Chondrocyte (in vitro differentiated cells): Measurements from ENCODE around the gene NKX1-1. TPM values are rescaled to one million over a fixed set of nuclear protein-coding genes. Genes with fewer than 3 reads are reported as not detected.
A peak's percentile ranks its signal among the peaks of the same experiment; 100 is the strongest.
"Not testable (repeated sequence)": the region's sequence is repeated elsewhere in the genome, so short reads cannot be mapped to it uniquely, and the experiment has no call there.

Experiments used
- DNase-seq: peaks from one replicate; pipeline ENCODE4 v3.0.0; 2021; ENCODE audit warnings: mixed read lengths, low spot score
- H3K27ac Mint-ChIP-seq: one replicate; pipeline ENCODE4 v1.8.0; 2021; ENCODE audit warnings: mild to moderate bottlenecking, moderate library complexity, mixed read lengths; ENCODE audit not compliant: unreplicated experiment
- H3K27me3 Mint-ChIP-seq: 2 replicates; pipeline ENCODE4 v1.8.0; 2021; ENCODE audit warnings: low read depth, mixed read lengths
- H3K36me3 Mint-ChIP-seq: 2 replicates; pipeline ENCODE4 v1.8.0; 2021; ENCODE audit warnings: low read depth, mixed read lengths
- H3K4me1 Mint-ChIP-seq: 2 replicates; pipeline ENCODE4 v1.8.0; 2021; ENCODE audit warnings: low read depth, mild to moderate bottlenecking, mixed read lengths
- H3K4me3 Mint-ChIP-seq: one replicate; pipeline ENCODE4 v1.8.0; 2021; ENCODE audit warnings: mild to moderate bottlenecking, moderate library complexity, mixed read lengths; ENCODE audit not compliant: unreplicated experiment
- H3K9me3 Mint-ChIP-seq: 2 replicates; pipeline ENCODE4 v1.8.0; 2021; ENCODE audit warnings: low read depth, mixed read lengths
- total RNA-seq: library from RNA; stranded (reverse); gene quantifications from 3 replicates; pipeline ENCODE4 v1.2.1, GENCODE V29; 2021
- TF ChIP-seq, protein P1 (sequence below): fragments of 200-600 bp; sonication (generic); IDR thresholded peaks from 2 replicates; pipeline ENCODE4 v1.5.0; 2021; ENCODE audit warnings: antibody characterized with exemption, mild to moderate bottlenecking, moderate library complexity

The NKX1-1 gene
- total RNA-seq, 1 donor from 2014 or later, result not detected

GRCh38 chr4:1398681-1399507 is 7.3 kb downstream of the NKX1-1 start:
- no peaks in the 10 kb centered on the region for H3K4me1 Mint-ChIP-seq
- TF ChIP-seq, protein P1, sequence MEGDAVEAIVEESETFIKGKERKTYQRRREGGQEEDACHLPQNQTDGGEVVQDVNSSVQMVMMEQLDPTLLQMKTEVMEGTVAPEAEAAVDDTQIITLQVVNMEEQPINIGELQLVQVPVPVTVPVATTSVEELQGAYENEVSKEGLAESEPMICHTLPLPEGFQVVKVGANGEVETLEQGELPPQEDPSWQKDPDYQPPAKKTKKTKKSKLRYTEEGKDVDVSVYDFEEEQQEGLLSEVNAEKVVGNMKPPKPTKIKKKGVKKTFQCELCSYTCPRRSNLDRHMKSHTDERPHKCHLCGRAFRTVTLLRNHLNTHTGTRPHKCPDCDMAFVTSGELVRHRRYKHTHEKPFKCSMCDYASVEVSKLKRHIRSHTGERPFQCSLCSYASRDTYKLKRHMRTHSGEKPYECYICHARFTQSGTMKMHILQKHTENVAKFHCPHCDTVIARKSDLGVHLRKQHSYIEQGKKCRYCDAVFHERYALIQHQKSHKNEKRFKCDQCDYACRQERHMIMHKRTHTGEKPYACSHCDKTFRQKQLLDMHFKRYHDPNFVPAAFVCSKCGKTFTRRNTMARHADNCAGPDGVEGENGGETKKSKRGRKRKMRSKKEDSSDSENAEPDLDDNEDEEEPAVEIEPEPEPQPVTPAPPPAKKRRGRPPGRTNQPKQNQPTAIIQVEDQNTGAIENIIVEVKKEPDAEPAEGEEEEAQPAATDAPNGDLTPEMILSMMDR, result no peak
- peak; percentile 72 for DNase-seq
- H3K27ac Mint-ChIP-seq, result no peak overlapping the region
- peaks cover 7% of the 10 kb centered on the region for H3K9me3 Mint-ChIP-seq
- H3K4me3 Mint-ChIP-seq, result no peak overlapping the region
- H3K27me3 Mint-ChIP-seq, result peaks cover 3% of the 10 kb centered on the region
- peaks cover 10% of the 10 kb centered on the region for H3K36me3 Mint-ChIP-seq

- peak; percentile 68 for DNase-seq
- TF ChIP-seq, protein P1, result no peak
- H3K9me3 Mint-ChIP-seq, result peaks cover 7% of the 10 kb centered on the region
- no peak overlapping the region for H3K27ac Mint-ChIP-seq
- no peaks in the 10 kb centered on the region for H3K4me1 Mint-ChIP-seq
- H3K36me3 Mint-ChIP-seq, result peaks cover 14% of the 10 kb centered on the region
- no peak overlapping the region for H3K4me3 Mint-ChIP-seq
- peaks cover 3% of the 10 kb centered on the region for H3K27me3 Mint-ChIP-seq
These were observed 9.3 kb downstream of the NKX1-1 start for GRCh38 chr4:1396806-1397455.

DNA sequence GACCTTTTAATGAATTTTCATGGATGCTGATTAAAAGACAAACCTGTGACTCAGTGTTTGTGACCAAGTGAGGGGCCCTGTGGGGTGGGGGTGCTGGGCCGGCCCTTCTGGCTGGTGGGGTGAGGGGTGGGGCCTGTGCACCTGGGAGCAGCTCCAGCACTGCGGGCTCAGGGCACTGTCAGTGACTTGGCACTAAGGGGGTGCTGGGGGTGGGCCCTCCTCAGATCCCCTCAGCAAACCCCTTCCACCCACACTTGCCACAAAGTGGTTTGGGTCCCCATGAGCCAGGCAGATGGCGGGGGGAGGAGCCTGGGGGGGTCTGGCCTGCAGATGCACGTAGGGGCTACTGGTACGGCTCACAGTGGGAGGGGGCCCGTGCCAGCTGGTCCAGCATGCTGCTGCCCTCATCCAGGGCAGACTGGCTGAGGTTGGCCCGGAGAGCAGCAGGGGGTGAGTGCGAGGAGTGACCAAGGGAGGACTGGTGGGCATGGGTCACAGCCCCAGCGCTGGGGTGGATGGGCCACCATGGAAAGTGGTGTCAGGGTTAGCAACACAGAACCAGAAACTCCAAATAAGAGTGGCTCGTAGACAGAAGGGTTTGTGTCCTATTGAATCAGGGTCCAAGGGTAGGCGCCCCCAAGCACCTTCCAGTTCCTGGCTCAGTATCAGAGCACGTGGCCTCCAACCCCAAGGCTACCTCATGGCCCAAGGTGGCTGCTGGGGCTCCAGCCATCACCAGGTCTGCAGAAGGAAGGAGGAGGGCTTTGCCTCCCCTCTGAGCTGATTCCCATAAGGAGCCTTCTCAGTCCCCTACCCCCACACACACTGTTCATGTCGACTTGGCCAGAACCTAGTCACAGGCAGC is 10.1 kb downstream of the NKX1-1 start:
- H3K4me1 Mint-ChIP-seq, result no peaks in the 10 kb centered on the region
- H3K36me3 Mint-ChIP-seq, result peaks cover 14% of the 10 kb centered on the region
- no peak overlapping the region for H3K27ac Mint-ChIP-seq
- no peaks in the 10 kb centered on the region for H3K27me3 Mint-ChIP-seq
- DNase-seq, result peak; percentile 72
- H3K4me3 Mint-ChIP-seq, result no peak overlapping the region
- peaks cover 7% of the 10 kb centered on the region for H3K9me3 Mint-ChIP-seq
- TF ChIP-seq, protein P1, result no peak

- peak; percentile 78 for DNase-seq
- peaks cover 14% of the 10 kb centered on the region for H3K36me3 Mint-ChIP-seq
- not testable (repeated sequence) for H3K9me3 Mint-ChIP-seq, H3K4me3 Mint-ChIP-seq, H3K27ac Mint-ChIP-seq, H3K27me3 Mint-ChIP-seq, H3K4me1 Mint-ChIP-seq
These were observed 10.8 kb downstream of the NKX1-1 start for GRCh38 chr4:1395389-1395820.

- H3K9me3 Mint-ChIP-seq, H3K27ac Mint-ChIP-seq, H3K27me3 Mint-ChIP-seq, H3K4me1 Mint-ChIP-seq, H3K4me3 Mint-ChIP-seq: not testable (repeated sequence)
- peaks cover 15% of the 10 kb centered on the region for H3K36me3 Mint-ChIP-seq
- DNase-seq, result peak; percentile 35
These were observed 11.5 kb downstream of the NKX1-1 start for GRCh38 chr4:1394554-1395388.
